NT2/D1 (cell line): Measurements from ENCODE around the gene ITPKB.

ENCODE experiments used
- SUZ12 ChIP-seq: IDR thresholded peaks from 2 replicates; pipeline ENCODE4 v1.6.1; 2011; ENCODE audit not compliant: insufficient read length, insufficient read depth; ENCODE audit errors: extremely low read depth
- YY1 ChIP-seq: IDR thresholded peaks from 2 replicates; pipeline ENCODE4 v1.6.1; 2011; ENCODE audit not compliant: insufficient read length, insufficient read depth
- ZNF274 ChIP-seq: IDR thresholded peaks from 2 replicates; pipeline ENCODE4 v1.6.1; 2011; ENCODE audit warnings: mild to moderate bottlenecking, low read depth, low read length

GRCh38 chr1:226708967-226709396 is 30.1 kb downstream of the ITPKB start:
- TF ChIP-seq ZNF274 (no peak), YY1 (no peak), SUZ12 (no peak)
